Measurements from ENCODE around the gene BRINP2. TPM values are rescaled to one million over a fixed set of nuclear protein-coding genes. Genes with fewer than 3 reads are reported as not detected.

BRINP2 gene
- total RNA-seq, 2 experiments from 2014 or later, result not detected

DNA sequence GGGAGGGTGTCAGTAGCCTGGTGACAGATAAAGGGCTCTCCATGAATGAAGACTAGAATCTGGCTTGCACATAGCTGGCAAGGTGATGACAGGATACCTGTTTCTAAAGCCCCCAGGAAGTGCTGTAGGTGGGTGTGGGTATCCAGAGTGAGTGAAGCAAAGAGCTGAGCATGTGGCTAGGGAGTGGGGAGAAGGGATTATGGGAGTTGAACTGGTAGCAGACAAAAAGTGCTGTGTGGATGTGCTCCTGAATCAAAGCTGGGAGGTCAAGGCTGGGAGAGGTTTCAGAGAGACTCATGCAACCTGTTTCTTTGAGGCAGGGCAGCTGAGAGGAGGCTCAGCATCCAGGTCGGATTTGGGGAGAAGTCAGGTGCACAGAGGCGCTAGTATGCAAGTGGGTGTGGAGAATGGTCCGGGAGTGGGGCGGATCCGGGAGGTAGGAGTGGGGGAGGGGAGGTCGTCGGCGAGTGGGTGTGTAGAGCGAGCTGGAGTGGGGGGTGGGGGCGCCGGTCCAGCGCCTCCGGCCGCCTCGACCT, 6.8 kb upstream of the BRINP2 start:
- ChIA-PET POLR2A (no interaction called here), CTCF (no interaction called here)

DNA sequence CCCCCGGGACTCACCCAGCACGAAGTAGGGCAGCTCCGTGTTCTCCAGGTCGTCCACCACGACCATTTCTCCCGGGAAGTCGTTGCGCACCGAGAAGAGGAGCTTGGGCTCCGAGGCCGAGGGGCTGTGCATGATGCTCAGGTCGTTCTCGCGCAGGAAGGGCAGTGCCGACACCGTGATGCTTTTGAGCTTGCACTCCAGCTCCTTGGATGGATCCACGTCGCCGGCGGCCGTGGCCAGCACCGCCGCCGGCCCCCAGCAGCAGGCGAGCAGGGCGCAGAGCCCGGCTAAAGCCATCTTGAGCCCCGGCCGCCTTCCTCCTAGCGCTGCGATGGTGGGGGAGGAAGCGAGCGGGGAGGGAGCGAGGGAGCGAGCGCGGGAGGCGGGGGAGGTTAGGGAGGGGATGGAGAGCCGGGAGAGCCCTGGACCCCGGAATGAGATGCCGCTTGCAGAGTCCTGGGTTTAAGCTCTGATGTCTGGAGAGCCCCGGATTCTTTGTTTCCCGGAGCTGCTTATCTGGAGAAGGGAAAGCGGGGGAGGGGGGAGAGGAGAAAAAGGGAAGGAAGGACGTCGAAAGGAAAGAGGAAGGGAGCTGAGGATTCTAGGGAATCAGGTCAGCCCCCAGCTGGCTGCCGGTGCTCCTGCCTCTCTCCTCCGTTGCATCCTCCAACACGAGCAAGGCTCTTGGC, 6.2 kb upstream of the BRINP2 start, which contains the start of gene ASTN1:
ASTN1 (minus strand) TSS at position 333 of the 689 bp plus-strand sequence; CDS start at position 297, 36 bp downstream.
- ChIA-PET POLR2A (no interaction called here), CTCF (no interaction called here)

GRCh38 chr1:177165069-177165439, 5.7 kb upstream of the BRINP2 start:
- POLR2A ChIA-PET, result no interaction called here

DNA sequence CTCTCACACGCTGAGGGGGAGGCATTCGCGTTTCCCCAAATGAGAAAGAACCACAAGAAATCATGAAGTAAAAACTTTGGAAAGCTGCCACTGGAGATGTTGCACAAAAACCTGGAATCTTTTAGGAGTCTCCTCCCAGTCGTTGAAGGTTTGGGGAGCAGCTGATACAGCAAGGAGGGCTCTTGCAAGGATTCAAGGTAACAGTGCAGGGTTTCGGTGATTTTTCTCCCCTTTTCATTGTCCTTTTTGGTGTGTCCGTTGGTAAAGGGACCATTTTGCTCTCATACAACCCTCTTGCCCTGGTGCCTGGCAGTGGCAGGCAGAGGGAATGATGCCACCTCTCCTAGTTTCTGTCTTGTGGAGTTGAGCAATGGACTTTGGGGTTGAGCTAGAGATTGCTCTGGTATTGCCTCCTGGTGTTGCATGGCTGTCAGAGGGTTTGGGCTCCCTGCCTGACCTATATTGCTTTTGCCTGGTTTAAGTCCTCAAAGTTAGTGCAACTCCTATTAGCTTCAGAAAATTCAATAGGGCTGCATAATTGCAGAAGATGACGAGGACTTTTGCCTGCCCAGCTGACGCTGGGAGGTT, 872 bp downstream of the BRINP2 start:
- ChIA-PET POLR2A (no interaction called here), CTCF (no interaction called here)

More at GRCh38 chr1:177165069-177165439, 5.7 kb upstream of the BRINP2 start:
- CTCF ChIA-PET, result no interaction called here

DNA sequence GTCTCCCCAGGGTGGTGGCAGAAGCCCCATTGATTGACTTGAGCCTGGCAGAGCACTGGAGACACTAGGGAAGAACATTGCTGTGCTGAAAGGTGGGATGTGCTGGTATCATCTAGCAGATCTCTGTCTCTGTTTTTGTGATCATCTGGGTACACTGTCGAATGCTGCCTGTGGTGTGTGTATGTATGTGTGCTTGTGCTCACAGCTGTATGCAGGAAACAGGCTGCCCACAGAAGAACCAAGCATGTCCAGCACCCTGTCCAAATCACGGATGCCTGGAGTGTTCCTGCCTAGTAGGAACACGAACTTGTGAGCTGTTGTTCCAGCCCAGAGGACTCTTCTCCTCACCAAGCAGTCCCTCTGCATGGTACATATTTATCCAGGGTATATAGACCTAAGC, 1.5 kb downstream of the BRINP2 start:
- CTCF ChIA-PET, result no interaction called here
- POLR2A ChIA-PET, result no interaction called here

- CTCF ChIA-PET, result no interaction called here
- POLR2A ChIA-PET, result no interaction called here
These were observed 2.1 kb downstream of the BRINP2 start for GRCh38 chr1:177172866-177173265.

- ChIA-PET POLR2A (no interaction called here), CTCF (no interaction called here)
These were observed 3.2 kb downstream of the BRINP2 start for GRCh38 chr1:177173976-177174375.

DNA sequence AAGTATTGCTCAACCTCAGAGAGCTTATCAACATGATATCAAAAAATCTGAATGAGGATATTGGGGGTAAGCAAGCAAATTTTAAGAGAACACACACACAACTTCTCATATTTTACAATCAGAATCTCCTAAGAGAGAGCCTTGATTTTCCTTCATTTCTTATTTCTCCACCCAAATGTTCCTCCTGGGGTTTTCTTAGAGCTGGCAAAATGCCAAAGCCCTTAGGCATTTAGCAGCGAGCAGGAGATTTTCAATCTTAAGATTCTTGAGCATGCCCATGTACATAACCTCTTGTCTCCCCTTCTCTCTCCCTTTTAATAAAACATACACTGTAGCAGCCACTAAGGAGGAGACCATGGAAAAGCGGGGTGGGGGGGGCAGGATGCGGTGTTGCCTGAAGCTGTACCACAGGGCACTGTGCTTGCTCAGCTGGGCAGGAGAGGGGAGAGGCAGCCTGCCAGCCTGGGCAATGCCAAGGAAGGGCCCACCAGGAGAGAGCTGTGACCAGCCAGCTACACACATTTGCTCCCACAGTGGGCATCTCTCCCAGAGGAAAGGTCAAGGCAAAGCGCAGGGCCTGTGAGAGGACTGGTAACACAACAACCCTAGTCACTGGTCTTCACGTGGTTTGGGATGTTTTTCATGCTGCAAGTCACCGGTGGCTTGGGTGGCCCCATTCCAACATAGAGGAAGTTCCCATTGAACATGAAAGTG, 4.3 kb downstream of the BRINP2 start:
- POLR2A ChIA-PET, result no interaction called here
- CTCF ChIA-PET, result interaction anchor here (0.7 kb wide), 1 partner anchor 54 kb away, joined by 3 read pairs; no protein-coding TSS in a partner anchor

DNA sequence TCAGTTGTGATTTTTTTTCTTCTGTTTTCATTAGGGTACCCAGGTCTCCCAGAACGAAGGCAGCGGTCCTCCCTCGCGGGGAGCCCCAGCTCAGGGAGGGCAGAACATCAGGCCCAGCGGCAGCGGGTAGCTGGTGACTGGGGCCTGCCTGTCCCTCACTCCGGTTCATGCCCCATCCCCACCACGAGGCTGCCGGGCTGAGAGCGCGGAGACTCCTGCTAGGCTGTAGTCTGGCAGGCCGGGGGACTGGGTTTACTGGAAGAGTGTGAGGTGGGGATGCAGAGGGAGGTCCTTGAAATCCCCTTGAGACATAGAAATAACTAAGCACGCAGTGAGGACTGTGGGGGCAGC, 10.5 kb downstream of the BRINP2 start:
- ChIA-PET CTCF (no interaction called here), POLR2A (no interaction called here)

DNA sequence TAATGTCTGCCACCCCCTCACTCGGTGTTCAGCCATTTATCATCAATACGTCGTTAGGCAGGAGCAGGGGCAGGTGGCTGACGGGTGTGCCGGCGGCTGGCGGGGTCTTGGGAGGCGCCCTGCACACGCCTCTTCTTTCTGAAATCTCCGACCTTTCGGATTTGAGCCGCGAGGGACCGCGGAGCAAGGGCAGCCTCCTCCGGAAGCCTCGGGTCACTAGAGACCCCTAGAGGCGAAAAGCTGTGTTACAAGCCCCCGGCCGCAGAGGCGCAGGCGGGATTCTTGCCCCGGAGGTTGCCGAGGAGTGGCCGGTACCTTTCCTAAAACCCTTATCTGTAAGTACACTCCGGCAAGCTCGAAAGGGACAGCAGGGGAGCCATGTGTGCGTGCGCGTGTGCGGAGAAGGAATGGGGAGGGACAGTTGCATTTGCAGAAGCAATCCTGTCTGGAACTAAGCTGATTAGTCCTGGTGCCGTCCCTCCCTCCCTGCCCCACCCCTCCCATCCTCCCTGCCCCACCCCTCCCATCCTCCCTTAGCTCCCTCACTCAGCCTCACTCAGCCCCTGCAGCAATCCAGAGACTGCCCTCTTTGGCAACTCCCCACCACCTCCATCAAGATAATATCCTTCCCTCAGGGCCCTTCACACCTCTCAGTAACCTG, 11.0 kb downstream of the BRINP2 start:
- CTCF ChIA-PET, result no interaction called here
- POLR2A ChIA-PET, result no interaction called here

- CTCF ChIA-PET, result no interaction called here
- POLR2A ChIA-PET, result no interaction called here
These were observed 13.1 kb downstream of the BRINP2 start for GRCh38 chr1:177183836-177184235.

DNA sequence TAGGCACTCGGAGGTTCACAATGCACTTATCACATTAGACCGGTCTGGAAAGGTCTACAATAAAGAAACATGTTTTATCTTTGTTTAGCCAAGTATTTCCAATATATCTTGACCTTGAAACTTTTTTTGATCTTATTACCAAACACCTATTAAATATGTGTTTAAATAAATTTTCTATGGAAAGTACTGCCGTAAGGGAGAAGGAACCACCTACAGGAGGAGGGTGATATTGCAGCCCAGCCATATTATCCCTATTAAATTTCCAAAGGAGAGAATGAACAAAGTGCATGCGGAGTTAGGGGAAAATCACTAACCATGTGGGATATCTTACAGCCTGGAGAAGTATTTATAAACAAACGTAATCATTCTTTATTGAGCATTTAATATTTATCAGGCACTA, 14.5 kb downstream of the BRINP2 start:
- ChIA-PET CTCF (no interaction called here), POLR2A (no interaction called here)

DNA sequence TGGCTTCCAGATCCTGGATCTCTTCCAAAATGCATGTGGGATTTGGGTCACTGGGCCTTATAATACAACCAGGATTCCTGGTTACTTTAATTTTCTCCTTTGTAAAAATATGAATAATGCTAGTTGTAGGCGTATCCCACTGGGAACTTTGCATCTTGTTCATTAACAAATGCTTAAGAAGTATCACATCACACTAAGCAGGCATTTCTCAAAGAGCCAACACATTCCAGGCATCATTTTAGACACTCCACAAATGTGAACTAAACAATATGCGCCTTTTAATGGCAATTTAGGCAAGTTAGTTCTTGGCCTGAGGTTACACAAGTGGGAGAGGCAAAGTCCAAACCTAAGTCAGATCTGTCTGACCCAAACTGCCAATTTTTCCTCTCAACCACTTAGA, 15.9 kb downstream of the BRINP2 start:
- POLR2A ChIA-PET, result no interaction called here
- CTCF ChIA-PET, result no interaction called here

GRCh38 chr1:177190308-177190970, 19.7 kb downstream of the BRINP2 start:
- CTCF ChIA-PET, result no interaction called here
- POLR2A ChIA-PET, result no interaction called here

DNA sequence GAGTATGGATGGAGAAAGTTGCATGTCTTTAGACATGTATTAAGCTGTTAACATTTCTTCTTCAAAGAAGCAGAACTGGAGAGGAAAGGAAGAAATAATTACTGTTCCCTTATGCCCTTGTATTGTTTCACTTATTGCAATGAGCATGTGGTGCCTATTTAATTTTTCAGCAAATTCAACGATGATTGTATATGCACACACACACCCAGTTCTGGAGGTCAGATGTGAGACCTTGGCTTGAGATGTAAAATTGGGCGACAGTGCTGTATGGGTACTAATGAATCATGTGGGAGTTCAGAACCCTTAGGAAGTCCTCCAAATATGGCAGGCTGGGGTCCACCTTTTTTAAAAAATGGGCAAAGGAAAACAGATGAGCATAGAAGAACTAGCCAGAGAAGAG, 27.5 kb downstream of the BRINP2 start:
- ChIA-PET CTCF (no interaction called here), POLR2A (no interaction called here)

DNA sequence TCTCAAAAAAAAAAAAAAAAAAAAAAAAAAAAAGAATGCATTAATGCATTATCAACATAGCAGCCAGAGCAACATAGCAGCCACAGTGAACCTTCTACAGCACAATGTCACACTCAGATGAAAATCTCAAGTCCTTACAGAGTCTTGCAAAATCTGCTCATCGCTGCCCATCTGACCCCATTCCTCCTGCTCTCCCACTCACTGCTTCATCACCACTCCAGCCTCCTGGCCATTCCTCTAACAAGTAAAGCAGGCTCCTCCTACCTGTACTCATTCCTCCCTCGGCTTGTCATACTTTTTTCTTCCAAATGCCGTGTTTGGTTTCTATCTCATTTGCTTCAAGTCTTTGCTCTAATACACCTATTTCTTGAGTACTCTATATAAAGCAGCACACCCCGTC, 29.5 kb downstream of the BRINP2 start:
- ChIA-PET POLR2A (no interaction called here), CTCF (no interaction called here)

- POLR2A ChIA-PET, result no interaction called here
These were observed 36.1 kb downstream of the BRINP2 start for GRCh38 chr1:177206831-177207355.

DNA sequence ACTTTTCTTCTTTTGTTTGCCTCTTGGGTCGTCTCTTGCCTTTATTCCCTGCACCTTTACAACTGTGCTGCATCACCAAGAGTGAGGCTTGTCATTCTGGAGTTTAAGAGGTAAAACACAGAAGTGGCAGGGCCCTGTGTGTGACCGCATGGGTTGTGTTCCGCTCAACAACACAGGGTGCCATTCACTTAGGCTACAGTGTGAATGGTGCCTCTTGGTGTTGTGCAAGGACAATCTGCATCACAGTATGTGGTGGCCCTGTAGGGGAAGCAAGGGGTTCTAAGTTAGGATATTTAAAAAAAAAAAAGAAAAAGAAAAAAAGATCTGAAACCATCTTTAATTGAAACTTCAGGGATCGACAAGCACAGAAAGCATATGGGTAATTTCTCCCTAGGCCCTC, 38.2 kb downstream of the BRINP2 start:
- POLR2A ChIA-PET, result no interaction called here
- CTCF ChIA-PET, result no interaction called here

More at GRCh38 chr1:177206831-177207355, 36.1 kb downstream of the BRINP2 start:
- CTCF ChIA-PET, result no interaction called here

- ChIA-PET POLR2A (no interaction called here), CTCF (no interaction called here)
These were observed 38.6 kb downstream of the BRINP2 start for GRCh38 chr1:177209357-177209756.

GRCh38 chr1:177210071-177210470, 39.3 kb downstream of the BRINP2 start:
- POLR2A ChIA-PET, result no interaction called here
- CTCF ChIA-PET, result no interaction called here

Data from activated CD8-positive, alpha-beta memory T cell treated with anti-CD3 and anti-CD28 coated beads for 36 hours (primary cell).